GM12878 (cell line): ENCODE data around the gene THAP7. TPM values are rescaled to one million over a fixed set of nuclear protein-coding genes. Genes with fewer than 3 reads are reported as not detected.

Source experiments
- ATAC-seq: fragments of 200-7000 bp; cut with Tn5 transposase; 3 replicates; pipeline ENCODE4 v1.9.1; 2020; ENCODE audit warnings: mild to moderate bottlenecking, moderate library complexity
- BruUV-seq: library from RNA; stranded (reverse); fragments of 400-500 nt; replicated peaks from 2 replicates; lab custom pipeline; 2021; lab: Mats Ljungman, UMichigan
- CTCF ChIA-PET: fragments of 300-600 bp; sonication (Branson Sonifier 250); formaldehyde crosslinking; extraction: SDS; loops from one replicate; lab custom pipeline; 2021; ENCODE audit warnings: inconsistent platforms; lab: Yijun Ruan, JAX
- POLR2A ChIA-PET: fragments of 350-600 bp; formaldehyde crosslinking; extraction: SDS; loops from one replicate; lab custom pipeline; 2021; ENCODE audit warnings: inconsistent platforms; lab: Charles Lee
- RAD21 ChIA-PET: fragments of 300-600 bp; sonication (Branson Sonifier 250); formaldehyde crosslinking; loops from one replicate; lab custom pipeline; 2023; ENCODE audit warnings: antibody characterized with exemption; ENCODE audit not compliant: unreplicated experiment; lab: Charles Lee
- SMC1A ChIA-PET: fragments of 300-600 bp; sonication (Branson Sonifier 250); formaldehyde crosslinking; loops from one replicate; lab custom pipeline; 2023; ENCODE audit not compliant: unreplicated experiment, uncharacterized antibody; lab: Charles Lee
- DNase-seq: peaks from one replicate; pipeline ENCODE4 v3.0.0-alpha.2; 2011; ENCODE audit warnings: low read depth, low spot score
- FAIRE-seq: peaks from 3 replicates; lab custom pipeline; 2011; peaks lifted over from hg19 to GRCh38; lab: Jason Lieb, UNC
- H2AFZ ChIP-seq: 2 replicates; pipeline ENCODE4 v1.6.0; 2011; ENCODE audit warnings: low read depth, low read length, control low read depth; ENCODE audit not compliant: control insufficient read depth
- H3K27ac ChIP-seq: 2 replicates; pipeline ENCODE4 v1.5.1; 2011; ENCODE audit warnings: control low read depth; ENCODE audit not compliant: control insufficient read depth, insufficient read depth
- H3K27me3 ChIP-seq, 2 experiments: replicated peaks in 1 of 2; 2 replicates each; pipeline versions ENCODE4 v1.6.0 to v1.6.1; 2011; ENCODE audit warnings: low read length in 1 of 2; ENCODE audit not compliant: control insufficient read depth in 2 of 2, insufficient read depth in 2 of 2
- H3K36me3 ChIP-seq, 2 experiments: 2 replicates each; pipeline ENCODE4 v1.5.1; 2011; ENCODE audit warnings: low read length in 1 of 2; ENCODE audit not compliant: control insufficient read depth in 2 of 2, insufficient read depth in 2 of 2
- H3K4me1 ChIP-seq: 2 replicates; pipeline ENCODE4 v1.6.1; 2011; ENCODE audit warnings: mild to moderate bottlenecking, low read length, moderate library complexity, mixed read lengths; ENCODE audit not compliant: control insufficient read depth, insufficient read depth
- H3K4me2 ChIP-seq: 2 replicates; pipeline ENCODE4 v1.6.0; 2011; ENCODE audit warnings: control low read depth; ENCODE audit not compliant: control insufficient read depth, insufficient read depth
- H3K4me3 ChIP-seq: fragments of 200-600 bp; sonication (generic); 2 replicates; pipeline ENCODE4 v1.5.1; 2016
- H3K79me2 ChIP-seq: 2 replicates; pipeline ENCODE4 v1.6.0; 2011; ENCODE audit warnings: low read length; ENCODE audit not compliant: control insufficient read depth, insufficient read depth
- H3K9ac ChIP-seq: 2 replicates; pipeline ENCODE4 v1.8.0; 2011; ENCODE audit warnings: low read length, control low read depth, mixed read lengths; ENCODE audit not compliant: control insufficient read depth, insufficient read depth
- H3K9me3 ChIP-seq: replicated peaks from 3 replicates; pipeline ENCODE4 v1.5.1; 2011; ENCODE audit warnings: mild to moderate bottlenecking, low read length; ENCODE audit not compliant: control insufficient read depth, insufficient read depth
- H4K20me1 ChIP-seq: 2 replicates; pipeline ENCODE4 v1.6.0; 2011; ENCODE audit not compliant: control insufficient read depth, insufficient read depth
- BACH1 ChIP-seq: fragments of 450-650 bp; IDR thresholded peaks from 2 replicates; pipeline ENCODE4 v1.6.1; 2017; ENCODE audit warnings: mild to moderate bottlenecking, borderline replicate concordance
- CREB1 ChIP-seq: IDR thresholded peaks from 2 replicates; pipeline ENCODE4 v1.6.1; 2012; ENCODE audit warnings: low read depth, mild to moderate bottlenecking, inconsistent platforms
- ESRRA ChIP-seq: IDR thresholded peaks from 2 replicates; pipeline ENCODE4 v1.6.1; 2012; ENCODE audit warnings: mild to moderate bottlenecking, low read length, improper control_type of control experiment
- FOXM1 ChIP-seq: IDR thresholded peaks from 2 replicates; pipeline ENCODE4 v1.6.1; 2012; ENCODE audit warnings: low read depth, mild to moderate bottlenecking, inconsistent platforms, low read length, moderate library complexity
- IKZF2 ChIP-seq, 2 experiments: fragments of 450-650 bp; IDR thresholded peaks; 2 replicates each; pipeline ENCODE4 v1.6.1; 2017; ENCODE audit warnings: mild to moderate bottlenecking in 2 of 2, moderate library complexity in 2 of 2
- KDM1A ChIP-seq: fragments of 200-600 bp; sonication (generic); IDR thresholded peaks from 2 replicates; pipeline ENCODE4 v1.6.1; 2016; ENCODE audit warnings: borderline replicate concordance
- NBN ChIP-seq: fragments of 450-650 bp; IDR thresholded peaks from 2 replicates; pipeline ENCODE4 v1.6.1; 2016
- NR2C2 ChIP-seq: IDR thresholded peaks from 2 replicates; pipeline ENCODE4 v1.6.1; 2011; ENCODE audit warnings: borderline replicate concordance, low read depth; ENCODE audit not compliant: control insufficient read depth, insufficient read length
- NRF1 ChIP-seq: conservative IDR thresholded peaks from 2 replicates; pipeline ENCODE4 v1.6.1; 2011; ENCODE audit warnings: mild to moderate bottlenecking, low read depth, low read length, improper control_type of control experiment
- POLR2A ChIP-seq: IDR thresholded peaks from 2 replicates; pipeline ENCODE4 v1.6.1; 2011; ENCODE audit warnings: low read depth, mild to moderate bottlenecking, low read length
- SRF ChIP-seq, 2 experiments: IDR thresholded peaks; 2 replicates each; pipeline ENCODE4 v1.6.1; 2011; ENCODE audit warnings: low read depth in 2 of 2, low read length in 2 of 2, mild to moderate bottlenecking in 1 of 2, moderate library complexity in 1 of 2
- STAT3 ChIP-seq: IDR thresholded peaks from 2 replicates; pipeline ENCODE4 v1.6.1; 2011; ENCODE audit warnings: low read depth, low read length, improper control_type of control experiment
- TAF1 ChIP-seq: IDR thresholded peaks from 2 replicates; pipeline ENCODE4 v1.6.1; 2011; ENCODE audit warnings: mild to moderate bottlenecking, low read depth, low read length, borderline replicate concordance
- TCF7 ChIP-seq: IDR thresholded peaks from 2 replicates; pipeline ENCODE4 v1.6.1; 2014; ENCODE audit warnings: antibody characterized with exemption, borderline replicate concordance
- YBX1 ChIP-seq: fragments of 450-650 bp; IDR thresholded peaks from 2 replicates; pipeline ENCODE4 v1.6.1; 2016; ENCODE audit warnings: antibody characterized with exemption
- ZNF24 ChIP-seq: fragments of 450-650 bp; IDR thresholded peaks from 2 replicates; pipeline ENCODE4 v1.6.1; 2017; ENCODE audit warnings: antibody characterized with exemption, mild to moderate bottlenecking
- WGBS: methylation state at CpG from one replicate; pipeline ENCODE4 v1.1.6; 2016; ENCODE audit warnings: low lambda C conversion rate; ENCODE audit not compliant: insufficient replicate concordance, insufficient coverage; ENCODE audit errors: missing lambda C conversion rate; 5-methylcytosine and 5-hydroxymethylcytosine counted together
- in situ Hi-C: fragments of 300-500 bp; cut with MboI; formaldehyde crosslinking; loops from 9 replicates; pipeline ENCODE4 v1.14.3; 2018; ENCODE audit warnings: mixed read lengths
- intact Hi-C: fragments of 100-400 bp; cut with micrococcal nuclease; formaldehyde crosslinking; loops from one replicate; pipeline ENCODE4 v1.14.2; 2022; ENCODE audit not compliant: unreplicated experiment
- polyA plus RNA-seq, 11 experiments: library from polyadenylated mRNA; depleted of rRNA in 4 of 11; unstranded in 6 of 11; stranded (reverse) in 5 of 11; fragments of >200 nt; fragmentation: Nextera tagmentation in 4 of 11; fragmentation: Illumina TruSeq in 1 of 11; extraction: Ambion mirVana in 4 of 11; extraction: Trizol in 1 of 11; gene quantifications; 1 replicate in 1 of 11; 2 replicates in 10 of 11; pipeline versions ENCODE4 v1.2.1 to v1.2.3, GENCODE V29; 2011 to 2016; ENCODE audit warnings: inconsistent platforms in 2 of 11, missing spikeins in 2 of 11, low read depth in 1 of 11
- total RNA-seq, 4 experiments: library from RNA; depleted of rRNA in 3 of 4; stranded (reverse); fragments of >200 nt in 3 of 4; fragmentation: Illumina TruSeq in 1 of 4; extraction: Trizol in 1 of 4; gene quantifications; 2 replicates each; pipeline versions ENCODE4 v1.2.1 to v1.2.3, GENCODE V29; 2013 to 2021
- TF ChIP-seq, protein P1 (sequence below): fragments of 450-650 bp; IDR thresholded peaks from 2 replicates; pipeline ENCODE4 v1.6.1; 2018; ENCODE audit warnings: mild to moderate bottlenecking, low read depth, moderate library complexity; ENCODE audit not compliant: partially characterized antibody
- TF ChIP-seq, protein P2 (sequence below): fragments of 450-650 bp; IDR thresholded peaks from 2 replicates; pipeline ENCODE4 v1.6.1; 2014; ENCODE audit warnings: mild to moderate bottlenecking
- TF ChIP-seq, protein P3 (sequence below): fragments of 450-650 bp; IDR thresholded peaks from 2 replicates; pipeline ENCODE4 v1.6.1; 2017; ENCODE audit warnings: mild to moderate bottlenecking, low read depth, inconsistent platforms; ENCODE audit not compliant: poor library complexity, severe bottlenecking

Gene THAP7
- total and polyA plus RNA-seq, 10 of the 15 experiments (the other 5 are each of a cell fraction or from before 2014, with no cell fraction given), result 0.66 to 58.3 (median 26.3) TPM

DNA sequence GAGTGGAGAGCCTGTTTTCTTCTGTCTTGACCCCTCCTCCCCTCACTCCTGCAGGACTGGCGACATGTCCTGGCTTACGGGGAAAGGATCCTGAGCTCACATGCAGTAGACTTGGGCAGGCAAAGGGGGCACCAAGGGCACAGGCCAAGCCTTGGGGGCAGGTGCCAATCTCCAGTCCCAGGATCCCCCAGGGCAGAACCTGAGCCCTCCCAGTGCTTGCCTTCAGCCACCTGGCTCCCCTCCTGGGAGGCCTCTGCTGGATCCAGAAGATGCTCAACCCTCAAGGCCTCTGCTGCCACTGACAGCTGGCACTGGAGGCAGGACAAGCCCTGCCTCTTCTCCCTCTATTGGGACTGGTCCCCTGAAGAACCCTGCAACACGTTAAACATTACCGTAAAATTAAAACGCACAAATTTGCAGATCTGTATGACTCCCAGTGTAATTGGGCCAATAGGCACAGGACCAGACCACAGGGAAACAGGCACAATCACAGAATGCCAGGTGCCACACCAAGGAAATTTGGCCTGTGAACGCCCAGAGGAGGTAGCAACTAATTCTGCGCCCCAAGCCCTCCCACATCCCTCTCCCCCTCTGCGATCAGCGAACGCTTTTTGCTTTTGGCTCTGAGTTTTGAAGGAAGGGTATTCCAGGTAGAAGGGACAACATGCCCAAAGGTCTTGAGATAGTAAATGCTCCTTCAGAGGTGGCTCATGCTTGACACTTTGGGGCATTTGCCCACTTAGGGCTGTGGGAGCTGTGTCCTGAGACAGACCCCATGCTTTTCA lies 20.8 kb downstream of the THAP7 start (continued):
- TF ChIP-seq CREB1 (no peak), IKZF2 (IDR thresholded peaks at IDR 0.05) (no peak), ZNF24 (no peak)
- TF ChIP-seq, protein P1, sequence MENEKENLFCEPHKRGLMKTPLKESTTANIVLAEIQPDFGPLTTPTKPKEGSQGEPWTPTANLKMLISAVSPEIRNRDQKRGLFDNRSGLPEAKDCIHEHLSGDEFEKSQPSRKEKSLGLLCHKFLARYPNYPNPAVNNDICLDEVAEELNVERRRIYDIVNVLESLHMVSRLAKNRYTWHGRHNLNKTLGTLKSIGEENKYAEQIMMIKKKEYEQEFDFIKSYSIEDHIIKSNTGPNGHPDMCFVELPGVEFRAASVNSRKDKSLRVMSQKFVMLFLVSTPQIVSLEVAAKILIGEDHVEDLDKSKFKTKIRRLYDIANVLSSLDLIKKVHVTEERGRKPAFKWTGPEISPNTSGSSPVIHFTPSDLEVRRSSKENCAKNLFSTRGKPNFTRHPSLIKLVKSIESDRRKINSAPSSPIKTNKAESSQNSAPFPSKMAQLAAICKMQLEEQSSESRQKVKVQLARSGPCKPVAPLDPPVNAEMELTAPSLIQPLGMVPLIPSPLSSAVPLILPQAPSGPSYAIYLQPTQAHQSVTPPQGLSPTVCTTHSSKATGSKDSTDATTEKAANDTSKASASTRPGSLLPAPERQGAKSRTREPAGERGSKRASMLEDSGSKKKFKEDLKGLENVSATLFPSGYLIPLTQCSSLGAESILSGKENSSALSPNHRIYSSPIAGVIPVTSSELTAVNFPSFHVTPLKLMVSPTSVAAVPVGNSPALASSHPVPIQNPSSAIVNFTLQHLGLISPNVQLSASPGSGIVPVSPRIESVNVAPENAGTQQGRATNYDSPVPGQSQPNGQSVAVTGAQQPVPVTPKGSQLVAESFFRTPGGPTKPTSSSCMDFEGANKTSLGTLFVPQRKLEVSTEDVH, result no peak

DNA sequence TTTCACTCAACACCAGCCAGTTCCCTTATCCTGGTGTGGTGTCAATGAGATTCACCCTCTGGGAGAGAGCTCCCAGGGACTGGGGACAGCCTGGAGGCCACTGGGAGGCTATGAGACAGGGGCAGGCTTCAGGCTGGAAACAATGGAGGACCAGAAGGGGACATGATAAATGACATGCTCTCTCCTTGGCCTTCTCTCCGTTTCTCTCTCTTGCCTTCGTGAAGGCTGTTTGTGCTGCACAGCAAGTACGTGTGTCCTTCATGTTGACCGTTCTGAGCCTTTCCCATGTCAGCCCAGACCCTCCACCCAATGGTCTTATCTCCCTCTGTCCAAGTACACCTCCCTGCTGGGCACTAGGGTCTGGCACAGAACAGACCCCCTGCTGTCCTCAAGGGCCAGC lies 21.4 kb downstream of the THAP7 start:
- H3K27ac ChIP-seq, result no peak overlapping the region
- FAIRE-seq (no peak), DNase-seq (no peak), ATAC-seq (no peak)
- in situ Hi-C loops (no loop called here), intact Hi-C loops (no loop called here)
- no peaks in the 10 kb centered on the region for H4K20me1 ChIP-seq
- H3K9ac ChIP-seq, result no peak overlapping the region
- RAD21 ChIA-PET, result no interaction called here
- CTCF ChIA-PET, result no interaction called here
- H2AFZ ChIP-seq, result no peak overlapping the region
- H3K4me1 ChIP-seq, result peaks cover 10% of the 10 kb centered on the region; the same call in 1 of the 2 replicates
- H3K79me2 ChIP-seq, result peaks cover 16% of the 10 kb centered on the region
- SMC1A ChIA-PET, result no interaction called here
- no peaks in the 10 kb centered on the region for H3K27me3 ChIP-seq
- WGBS, result 92% methylated on average over 4 of the region's 4 CpGs
- H3K4me2 ChIP-seq, result peak overlapping the region; percentile 97
- no peaks in the 10 kb centered on the region for H3K36me3 ChIP-seq
- no peak overlapping the region for H3K4me3 ChIP-seq
- no TSS peak for BruUV-seq
- no peak for TF ChIP-seq STAT3
- TF ChIP-seq SRF (IDR thresholded peaks at IDR 0.05; ENCODE audit: low read depth in 2 of 2, low read length in 2 of 2), result no peak
- no peak for TF ChIP-seq POLR2A
- TF ChIP-seq TAF1, result no peak
- TF ChIP-seq NRF1, result no peak
- no peak for TF ChIP-seq KDM1A
- TF ChIP-seq YBX1, result no peak
- no peak for TF ChIP-seq FOXM1
- no peak for TF ChIP-seq ESRRA
- TF ChIP-seq BACH1, result no peak
- no peak for TF ChIP-seq NBN
- TF ChIP-seq, protein P2, sequence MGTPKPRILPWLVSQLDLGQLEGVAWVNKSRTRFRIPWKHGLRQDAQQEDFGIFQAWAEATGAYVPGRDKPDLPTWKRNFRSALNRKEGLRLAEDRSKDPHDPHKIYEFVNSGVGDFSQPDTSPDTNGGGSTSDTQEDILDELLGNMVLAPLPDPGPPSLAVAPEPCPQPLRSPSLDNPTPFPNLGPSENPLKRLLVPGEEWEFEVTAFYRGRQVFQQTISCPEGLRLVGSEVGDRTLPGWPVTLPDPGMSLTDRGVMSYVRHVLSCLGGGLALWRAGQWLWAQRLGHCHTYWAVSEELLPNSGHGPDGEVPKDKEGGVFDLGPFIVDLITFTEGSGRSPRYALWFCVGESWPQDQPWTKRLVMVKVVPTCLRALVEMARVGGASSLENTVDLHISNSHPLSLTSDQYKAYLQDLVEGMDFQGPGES, result no peak
- TF ChIP-seq, protein P3, sequence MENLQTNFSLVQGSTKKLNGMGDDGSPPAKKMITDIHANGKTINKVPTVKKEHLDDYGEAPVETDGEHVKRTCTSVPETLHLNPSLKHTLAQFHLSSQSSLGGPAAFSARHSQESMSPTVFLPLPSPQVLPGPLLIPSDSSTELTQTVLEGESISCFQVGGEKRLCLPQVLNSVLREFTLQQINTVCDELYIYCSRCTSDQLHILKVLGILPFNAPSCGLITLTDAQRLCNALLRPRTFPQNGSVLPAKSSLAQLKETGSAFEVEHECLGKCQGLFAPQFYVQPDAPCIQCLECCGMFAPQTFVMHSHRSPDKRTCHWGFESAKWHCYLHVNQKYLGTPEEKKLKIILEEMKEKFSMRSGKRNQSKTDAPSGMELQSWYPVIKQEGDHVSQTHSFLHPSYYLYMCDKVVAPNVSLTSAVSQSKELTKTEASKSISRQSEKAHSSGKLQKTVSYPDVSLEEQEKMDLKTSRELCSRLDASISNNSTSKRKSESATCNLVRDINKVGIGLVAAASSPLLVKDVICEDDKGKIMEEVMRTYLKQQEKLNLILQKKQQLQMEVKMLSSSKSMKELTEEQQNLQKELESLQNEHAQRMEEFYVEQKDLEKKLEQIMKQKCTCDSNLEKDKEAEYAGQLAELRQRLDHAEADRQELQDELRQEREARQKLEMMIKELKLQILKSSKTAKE, result no peak
- TF ChIP-seq NR2C2, result no peak
- TF ChIP-seq TCF7, result no peak
- POLR2A ChIA-PET, result no interaction called here
- H3K9me3 ChIP-seq, result peaks cover 6% of the 10 kb centered on the region; the same call in 2 of the 3 replicates
